Upper lobe of left lung (tissue), 4 donors: Measurements from ENCODE around the gene PDGFA.

Source experiments
- CTCF ChIP-seq, 6 experiments: fragments of 450-650 bp in 4 of 6; fragments of 200-600 bp in 2 of 6; sonication (generic) in 2 of 6; IDR thresholded peaks; one replicate each; pipeline ENCODE4 v1.5.1; 2016 to 2019; ENCODE audit warnings: antibody characterized with exemption in 6 of 6
- POLR2A ChIP-seq, 4 donors: fragments of 450-650 bp; IDR thresholded peaks; one replicate each; pipeline ENCODE4 v1.5.1; 2016 to 2017; ENCODE audit warnings: antibody characterized with exemption in 4 of 4, mild to moderate bottlenecking in 2 of 4
- POLR2AphosphoS5 ChIP-seq, 2 donors: sonication (generic); formaldehyde crosslinking; IDR thresholded peaks; one replicate each; pipeline ENCODE4 v1.5.1; 2017; ENCODE audit warnings: antibody characterized with exemption in 2 of 2

- TF ChIP-seq CTCF (IDR thresholded peaks at IDR 0.05) (no peak), POLR2AphosphoS5 (IDR thresholded peaks at IDR 0.05) (no peak), POLR2A (IDR thresholded peaks at IDR 0.05) (no peak)
These were observed 9.5 kb downstream of the PDGFA start for GRCh38 chr7:510131-510481.
